K562 (cell line): ENCODE results near the gene TMEM217. TPM values are rescaled to one million over a fixed set of nuclear protein-coding genes. Genes with fewer than 3 reads are reported as not detected.

ENCODE experiments used
- DACH1 ChIP-seq: fragments of 450-650 bp; IDR thresholded peaks from 2 replicates; pipeline ENCODE4 v1.6.1; 2018; ENCODE audit not compliant: partially characterized antibody
- GATAD2B ChIP-seq: fragments of 450-650 bp; IDR thresholded peaks from 2 replicates; pipeline ENCODE4 v1.6.1; 2017; ENCODE audit warnings: mild to moderate bottlenecking, borderline replicate concordance
- HNRNPUL1 ChIP-seq: fragments of 200-400 bp; formaldehyde crosslinking; IDR thresholded peaks from 2 replicates; pipeline ENCODE4 v1.6.1; 2017; ENCODE audit warnings: low read length
- HSF4 ChIP-seq: fragments of 250-450 bp; sonication (Bioruptor Pico); IDR thresholded peaks from 2 replicates; pipeline ENCODE4 v2.1.2; 2022; ENCODE audit warnings: mild to moderate bottlenecking, moderate library complexity, borderline replicate concordance
- NR1H2 ChIP-seq: sonication (generic); formaldehyde crosslinking; IDR thresholded peaks from 2 replicates; pipeline ENCODE4 v1.4.0; 2020; ENCODE audit warnings: mild to moderate bottlenecking, missing genetic modification reagents
- PBX2 ChIP-seq, 2 experiments: IDR thresholded peaks in 1 of 2; conservative IDR thresholded peaks in 1 of 2; 2 replicates each; pipeline ENCODE4 v1.6.1; 2016; ENCODE audit warnings: low read depth in 2 of 2, mild to moderate bottlenecking in 1 of 2, missing compliant biosample characterization in 1 of 2, missing genetic modification characterization in 1 of 2, moderate library complexity in 1 of 2
- PCBP1 ChIP-seq: fragments of 200-400 bp; formaldehyde crosslinking; IDR thresholded peaks from 2 replicates; pipeline ENCODE4 v1.6.1; 2018; ENCODE audit warnings: mild to moderate bottlenecking, low read depth, low read length; ENCODE audit not compliant: poor library complexity, severe bottlenecking
- PKNOX1 ChIP-seq: fragments of 450-650 bp; IDR thresholded peaks from 2 replicates; pipeline ENCODE4 v1.6.1; 2016
- STAT5A ChIP-seq: IDR thresholded peaks from 2 replicates; pipeline ENCODE4 v1.6.1; 2012; ENCODE audit warnings: low read length, inconsistent platforms, borderline replicate concordance
- TSHZ1 ChIP-seq: fragments of 250-450 bp; sonication (Bioruptor Pico); IDR thresholded peaks from 2 replicates; pipeline ENCODE4 v1.4.0; 2020; ENCODE audit warnings: mild to moderate bottlenecking, moderate library complexity
- U2AF1 ChIP-seq: fragments of 200-400 bp; formaldehyde crosslinking; optimal IDR thresholded peaks from 2 replicates; pipeline ENCODE3; 2017; ENCODE audit warnings: mild to moderate bottlenecking, low read depth, low read length, moderate library complexity
- polyA plus RNA-seq, 8 experiments: library from polyadenylated mRNA; depleted of rRNA in 4 of 8; stranded (reverse) in 5 of 8; unstranded in 3 of 8; fragments of >200 nt; fragmentation: Nextera tagmentation in 2 of 8; fragmentation: Illumina TruSeq in 1 of 8; extraction: Ambion mirVana in 2 of 8; extraction: Trizol in 1 of 8; gene quantifications; 2 replicates each; pipeline versions ENCODE4 v1.2.1 to v1.2.3, GENCODE V29; 2011 to 2014; ENCODE audit warnings: inconsistent platforms in 1 of 8, missing spikeins in 1 of 8
- total RNA-seq, 7 experiments: library from RNA; depleted of rRNA in 6 of 7; stranded (reverse); fragments of >200 nt in 6 of 7; fragmentation: Illumina TruSeq in 2 of 7; extraction: Trizol in 2 of 7; gene quantifications; 2 replicates each; pipeline versions ENCODE4 v1.2.1 to v1.2.3, GENCODE V29; 2011 to 2021; ENCODE audit warnings: low replicate concordance in 1 of 7

TMEM217 gene
- total and polyA plus RNA-seq, 9 of the 15 experiments (the other 6 are each of a cell fraction or from before 2014, with no cell fraction given) = 1.3 to 8.0 (median 1.9) TPM

GRCh38 chr6:37243816-37244370 lies 14.1 kb downstream of the TMEM217 start (continued):
- TF ChIP-seq PBX2 (CRISPR knock-in tag; IDR thresholded peaks at IDR 0.05; ENCODE audit: low read depth) (no peak), PBX2 (tag; conservative IDR thresholded peaks at IDR 0.05; ENCODE audit: low read depth) (no peak), STAT5A (peak; percentile 76), DACH1 (no peak), HSF4 (CRISPR knock-in tag) (no peak), GATAD2B (peak; percentile 62; the same call in 1 of the 2 replicates), PKNOX1 (peak; percentile 32), PCBP1 (no peak), TSHZ1 (CRISPR knock-in tag) (no peak), U2AF1 (no peak), NR1H2 (CRISPR knock-in tag) (0 out of 2 replicates have a peak, but pooled peaks have one; percentile 60), HNRNPUL1 (no peak)
